HEK293 (cell line): Measurements from ENCODE around the gene USP24.

ENCODE experiments used
- CTCF ChIA-PET: fragments of 350-600 bp; formaldehyde crosslinking; extraction: SDS; loops from one replicate; lab custom pipeline; 2021; ENCODE audit warnings: antibody characterized with exemption; lab: Yijun Ruan, JAX
- POLR2A ChIA-PET: fragments of 300-600 bp; formaldehyde crosslinking; extraction: SDS; loops from one replicate; lab custom pipeline; 2020; ENCODE audit warnings: antibody characterized with exemption, inconsistent platforms; lab: Yijun Ruan, JAX
- H3K27ac ChIP-seq: fragments of 200-500 bp; sonication (Bioruptor generic); 2 replicates; pipeline ENCODE4 v1.5.1; 2014; ENCODE audit warnings: low read depth, low read length, control low read depth, inconsistent platforms; ENCODE audit errors: extremely low read depth
- H3K36me3 ChIP-seq, 2 experiments: fragments of 200-500 bp in 1 of 2; sonication (Bioruptor generic) in 1 of 2; 1 replicate in 1 of 2; 2 replicates in 1 of 2; pipeline ENCODE4 v1.5.1; 2014 to 2017; ENCODE audit warnings: inconsistent platforms in 2 of 2, low read length in 2 of 2; ENCODE audit not compliant: control insufficient read depth in 2 of 2, insufficient read depth in 1 of 2
- H3K4me1 ChIP-seq: fragments of 200-500 bp; sonication (Bioruptor generic); 2 replicates; pipeline ENCODE4 v1.5.1; 2014; ENCODE audit warnings: mild to moderate bottlenecking, low read length, inconsistent platforms; ENCODE audit not compliant: control insufficient read depth, insufficient read depth
- H3K4me3 ChIP-seq: 2 replicates; pipeline ENCODE4 v1.5.1; 2011; ENCODE audit warnings: low read depth, mild to moderate bottlenecking, control low read depth, low read length, moderate library complexity
- H3K9me3 ChIP-seq: fragments of 200-500 bp; sonication (Bioruptor generic); 2 replicates; pipeline ENCODE4 v1.5.1; 2014; ENCODE audit warnings: low read depth, low read length, inconsistent platforms; ENCODE audit not compliant: control insufficient read depth, insufficient read depth
- EGR2 ChIP-seq: fragments of 450-650 bp; formaldehyde crosslinking; IDR thresholded peaks from 2 replicates; pipeline ENCODE4 v1.5.1; 2016; ENCODE audit warnings: low read depth, missing biosample characterization, missing genetic modification characterization
- ELK4 ChIP-seq: IDR thresholded peaks from 2 replicates; pipeline ENCODE4 v1.6.1; 2011; ENCODE audit warnings: mild to moderate bottlenecking, low read depth, low read length, borderline replicate concordance
- GLIS2 ChIP-seq: fragments of 450-650 bp; formaldehyde crosslinking; IDR thresholded peaks from 2 replicates; pipeline ENCODE4 v1.5.1; 2016; ENCODE audit warnings: missing biosample characterization, missing genetic modification characterization
- PRDM1 ChIP-seq: fragments of 450-650 bp; formaldehyde crosslinking; IDR thresholded peaks from 2 replicates; pipeline ENCODE4; 2016; ENCODE audit warnings: missing biosample characterization, missing genetic modification characterization
- PRDM6 ChIP-seq: fragments of 450-650 bp; formaldehyde crosslinking; IDR thresholded peaks from 2 replicates; pipeline ENCODE4 v1.5.1; 2017; ENCODE audit warnings: missing biosample characterization, missing genetic modification characterization
- RBAK ChIP-seq: fragments of 450-650 bp; formaldehyde crosslinking; IDR thresholded peaks from 2 replicates; pipeline ENCODE4 v1.5.1; 2016; ENCODE audit warnings: missing biosample characterization, missing genetic modification characterization
- SCRT1 ChIP-seq: fragments of 450-650 bp; formaldehyde crosslinking; IDR thresholded peaks from 2 replicates; pipeline ENCODE4 v1.5.1; 2016; ENCODE audit warnings: missing biosample characterization, missing genetic modification characterization, borderline replicate concordance
- TSHZ1 ChIP-seq: fragments of 450-650 bp; formaldehyde crosslinking; IDR thresholded peaks from 2 replicates; pipeline ENCODE4 v1.5.1; 2016; ENCODE audit warnings: missing biosample characterization, missing genetic modification characterization, borderline replicate concordance
- YY2 ChIP-seq: fragments of 450-650 bp; formaldehyde crosslinking; IDR thresholded peaks from 2 replicates; pipeline ENCODE4 v1.5.1; 2016; ENCODE audit warnings: missing biosample characterization, missing genetic modification characterization
- ZBTB20 ChIP-seq: fragments of 450-650 bp; formaldehyde crosslinking; IDR thresholded peaks from 2 replicates; pipeline ENCODE4 v1.5.1; 2016; ENCODE audit warnings: missing biosample characterization, missing genetic modification characterization
- ZFHX2 ChIP-seq: fragments of 450-650 bp; formaldehyde crosslinking; conservative IDR thresholded peaks from 2 replicates; pipeline ENCODE4 v1.5.1; 2016; ENCODE audit warnings: missing biosample characterization, missing genetic modification characterization
- ZNF133 ChIP-seq: fragments of 450-650 bp; formaldehyde crosslinking; IDR thresholded peaks from 2 replicates; pipeline ENCODE4 v1.5.1; 2016; ENCODE audit warnings: missing biosample characterization, missing genetic modification characterization
- ZNF140 ChIP-seq: fragments of 450-650 bp; formaldehyde crosslinking; IDR thresholded peaks from 2 replicates; pipeline ENCODE4 v1.5.1; 2016; ENCODE audit warnings: missing biosample characterization, missing genetic modification characterization
- ZNF175 ChIP-seq: fragments of 450-650 bp; formaldehyde crosslinking; IDR thresholded peaks from 2 replicates; pipeline ENCODE4 v1.5.1; 2016; ENCODE audit warnings: missing biosample characterization, missing genetic modification characterization
- ZNF404 ChIP-seq: fragments of 450-650 bp; formaldehyde crosslinking; IDR thresholded peaks from 2 replicates; pipeline ENCODE4 v1.5.1; 2017; ENCODE audit warnings: missing biosample characterization, missing genetic modification characterization
- ZNF791 ChIP-seq: fragments of 450-650 bp; formaldehyde crosslinking; IDR thresholded peaks from 2 replicates; pipeline ENCODE4 v1.5.1; 2016; ENCODE audit warnings: missing biosample characterization, missing genetic modification characterization
- ZSCAN30 ChIP-seq: fragments of 450-650 bp; IDR thresholded peaks from 2 replicates; pipeline ENCODE4 v1.5.1; 2018; ENCODE audit warnings: missing biosample characterization, mild to moderate bottlenecking, missing genetic modification characterization, moderate library complexity

USP24 gene

GRCh38 chr1:55244476-55245099 lies 29.4 kb upstream of the USP24 start (continued):
- TF ChIP-seq YY2 = no peak
- no peak for TF ChIP-seq ZNF175
- TF ChIP-seq, all 188 proteins: peak for 0

GRCh38 chr1:55243655-55244054 lies 28.5 kb upstream of the USP24 start:
- Histone ChIP-seq H3K36me3 (no peaks in the 10 kb centered on the region), H3K4me1 (no peaks in the 10 kb centered on the region), H3K27ac (no peak overlapping the region), H3K9me3 (no peaks in the 10 kb centered on the region), H3K4me3 (no peak overlapping the region)
- TF ChIP-seq EGR2 (tag by site-specific recombination) (peak; percentile 60; the same call in 1 of the 2 replicates), ZBTB20 (no peak), ELK4 (no peak), ZSCAN30 (tag by site-specific recombination) (no peak), ZNF133 (tag by site-specific recombination) (no peak), ZNF404 (tag by site-specific recombination) (no peak), RBAK (tag by site-specific recombination) (no peak), SCRT1 (tag by site-specific recombination) (no peak), ZFHX2 (peak; percentile 59), ZNF791 (tag by site-specific recombination) (no peak), PRDM1 (tag by site-specific recombination) (no peak), PRDM6 (tag by site-specific recombination) (no peak), ZNF140 (tag by site-specific recombination) (no peak)
- ChIA-PET CTCF (no interaction called here), POLR2A (no interaction called here)

- TF ChIP-seq GLIS2 (tag by site-specific recombination) (no peak), TSHZ1 (tag by site-specific recombination) (no peak)
- TF ChIP-seq, all 188 proteins: peak for 0
- CTCF ChIA-PET = interaction anchor here (0.7 kb wide), 2 partner anchors 17 to 1225 kb away, joined by 3 to 7 read pairs; no protein-coding TSS in a partner anchor
- POLR2A ChIA-PET = no interaction called here
Measured at GRCh38 chr1:55239548-55239947, 24.4 kb upstream of the USP24 start.

More at GRCh38 chr1:55239548-55239947, 24.4 kb upstream of the USP24 start:
- Histone ChIP-seq H3K9me3 (no peaks in the 10 kb centered on the region), H3K36me3 (no peaks in the 10 kb centered on the region), H3K4me1 (no peaks in the 10 kb centered on the region), H3K27ac (no peak overlapping the region), H3K4me3 (no peak overlapping the region)
